Thyroid gland (tissue), 4 donors: ENCODE data around the gene MBD3. TPM values are rescaled to one million over a fixed set of nuclear protein-coding genes. Genes with fewer than 3 reads are reported as not detected.

Source experiments
- DNase-seq, 2 donors: peaks; one replicate each; pipeline ENCODE4 v3.0.0-alpha.2; 2019
- H3K27ac ChIP-seq, 3 donors: fragments of 200-600 bp; sonication (generic); 1 replicate in 2 of 3; 2 replicates in 1 of 3; pipeline ENCODE4 v1.5.1; 2016 to 2019; ENCODE audit warnings: mild to moderate bottlenecking in 1 of 3, moderate library complexity in 1 of 3
- H3K27me3 ChIP-seq: fragments of 200-600 bp; sonication (generic); one replicate; pipeline ENCODE4 v1.5.1; 2019
- H3K36me3 ChIP-seq, 2 donors: fragments of 200-600 bp; sonication (generic); one replicate each; pipeline ENCODE4 v1.5.1; 2016 to 2019
- H3K4me1 ChIP-seq, 2 donors: fragments of 200-600 bp; sonication (generic); one replicate each; pipeline ENCODE4 v1.5.1; 2017 to 2019
- H3K4me3 ChIP-seq, 3 donors: fragments of 200-600 bp; sonication (generic); replicated peaks in 1 of 3; 1 replicate in 2 of 3; 2 replicates in 1 of 3; pipeline ENCODE4 v1.5.1; 2016; ENCODE audit warnings: mild to moderate bottlenecking in 1 of 3
- H3K9me3 ChIP-seq: fragments of 200-600 bp; sonication (generic); one replicate; pipeline ENCODE4 v1.5.1; 2017
- POLR2A ChIP-seq, 2 donors: fragments of 450-650 bp; IDR thresholded peaks; one replicate each; pipeline ENCODE4 v1.6.1; 2017; ENCODE audit warnings: antibody characterized with exemption in 2 of 2, mild to moderate bottlenecking in 2 of 2, moderate library complexity in 1 of 2
- WGBS, 2 donors: methylation state at CpG; one replicate each; pipeline ENCODE4 v1.1.5; 2017; 5-methylcytosine and 5-hydroxymethylcytosine counted together
- intact Hi-C: fragments of 100-400 bp; cut with DNase I; formaldehyde crosslinking; loops from one replicate; pipeline ENCODE4 v1.15.1; 2023
- total RNA-seq, 4 donors: library from RNA; depleted of rRNA; stranded (reverse); fragments of >200 nt; gene quantifications; one replicate each; pipeline ENCODE4 v1.2.3, GENCODE V29; 2016
- TF ChIP-seq, protein P1 (sequence below), 6 experiments: fragments of 200-600 bp in 3 of 6; fragments of 450-650 bp in 3 of 6; sonication (generic) in 3 of 6; IDR thresholded peaks; one replicate each; pipeline ENCODE4 v1.5.1; 2016 to 2019; ENCODE audit warnings: antibody characterized with exemption in 6 of 6, mild to moderate bottlenecking in 2 of 6, inconsistent platforms in 1 of 6, moderate library complexity in 1 of 6

Gene MBD3
- total RNA-seq, 4 donors from 2014 or later: 58.2 to 149 (median 115) TPM

GRCh38 chr19:1579222-1579621 is 13.4 kb downstream of the MBD3 start:
- Histone ChIP-seq H3K27ac (no peak overlapping the region), H3K9me3 (no peaks in the 10 kb centered on the region), H3K4me1 (no peaks in the 10 kb centered on the region), H3K27me3 (no peaks in the 10 kb centered on the region), H3K4me3 (no peak overlapping the region), H3K36me3 (peaks cover 30 to 49% of the 10 kb centered on the region in 2 donors)
- 95 to 97% methylated on average over 20 of the region's 20 CpGs for WGBS, 2 donors
- intact Hi-C loops: no loop called here
- DNase-seq: no peak
- TF ChIP-seq POLR2A (IDR thresholded peaks at IDR 0.05): no peak
- TF ChIP-seq, protein P1, sequence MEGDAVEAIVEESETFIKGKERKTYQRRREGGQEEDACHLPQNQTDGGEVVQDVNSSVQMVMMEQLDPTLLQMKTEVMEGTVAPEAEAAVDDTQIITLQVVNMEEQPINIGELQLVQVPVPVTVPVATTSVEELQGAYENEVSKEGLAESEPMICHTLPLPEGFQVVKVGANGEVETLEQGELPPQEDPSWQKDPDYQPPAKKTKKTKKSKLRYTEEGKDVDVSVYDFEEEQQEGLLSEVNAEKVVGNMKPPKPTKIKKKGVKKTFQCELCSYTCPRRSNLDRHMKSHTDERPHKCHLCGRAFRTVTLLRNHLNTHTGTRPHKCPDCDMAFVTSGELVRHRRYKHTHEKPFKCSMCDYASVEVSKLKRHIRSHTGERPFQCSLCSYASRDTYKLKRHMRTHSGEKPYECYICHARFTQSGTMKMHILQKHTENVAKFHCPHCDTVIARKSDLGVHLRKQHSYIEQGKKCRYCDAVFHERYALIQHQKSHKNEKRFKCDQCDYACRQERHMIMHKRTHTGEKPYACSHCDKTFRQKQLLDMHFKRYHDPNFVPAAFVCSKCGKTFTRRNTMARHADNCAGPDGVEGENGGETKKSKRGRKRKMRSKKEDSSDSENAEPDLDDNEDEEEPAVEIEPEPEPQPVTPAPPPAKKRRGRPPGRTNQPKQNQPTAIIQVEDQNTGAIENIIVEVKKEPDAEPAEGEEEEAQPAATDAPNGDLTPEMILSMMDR (IDR thresholded peaks at IDR 0.05): no peak

DNA sequence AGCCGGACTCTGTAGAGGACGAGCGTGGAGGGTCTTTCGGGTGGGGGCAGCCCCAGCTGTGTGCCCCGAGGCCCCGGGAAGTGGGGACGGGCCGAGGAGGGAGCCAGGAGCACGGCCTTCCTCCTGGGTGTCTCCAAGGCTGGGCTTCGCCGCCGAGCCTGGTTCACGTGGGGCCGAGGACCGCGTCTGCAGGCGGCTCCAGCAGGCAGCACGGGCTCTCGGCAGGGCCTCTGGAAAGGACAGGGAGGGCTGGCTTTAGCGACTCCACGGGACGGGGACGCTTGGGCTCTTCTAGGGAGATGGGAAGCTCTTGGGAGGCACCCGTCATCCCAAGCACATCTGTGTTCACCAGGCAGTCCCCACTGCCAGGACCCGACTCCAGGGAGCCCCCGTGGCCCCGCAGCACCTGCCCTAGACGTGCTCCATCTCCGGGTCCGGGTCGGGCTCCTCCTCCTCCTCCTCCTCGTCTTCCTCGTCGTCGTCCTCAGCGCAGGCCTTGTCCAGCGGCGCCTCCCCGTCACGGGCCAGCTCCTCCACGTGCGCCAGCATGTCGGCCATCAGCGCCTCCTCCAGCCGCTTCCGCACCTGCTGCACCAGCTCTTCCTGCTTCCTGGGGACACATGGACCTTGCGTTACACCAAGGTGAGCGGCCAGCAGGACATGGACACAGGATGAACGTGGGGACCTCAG is 14.6 kb downstream of the MBD3 start:
- H3K27ac ChIP-seq: no peak overlapping the region
- no peak for TF ChIP-seq POLR2A (IDR thresholded peaks at IDR 0.05)
- TF ChIP-seq, protein P1 (IDR thresholded peaks at IDR 0.05): no peak
- H3K9me3 ChIP-seq: no peaks in the 10 kb centered on the region
- 91 to 94% methylated on average over 41 to 44 of the region's 49 CpGs for WGBS, 2 donors
- intact Hi-C loops: no loop called here
- DNase-seq: no peak
- H3K4me1 ChIP-seq: no peaks in the 10 kb centered on the region
- H3K36me3 ChIP-seq: peaks cover 28 to 41% of the 10 kb centered on the region in 2 donors
- H3K4me3 ChIP-seq: no peak overlapping the region
- H3K27me3 ChIP-seq: no peaks in the 10 kb centered on the region

- Histone ChIP-seq H3K9me3 (no peaks in the 10 kb centered on the region), H3K4me3 (no peak overlapping the region), H3K4me1 (no peaks in the 10 kb centered on the region), H3K27me3 (no peaks in the 10 kb centered on the region), H3K27ac (no peak overlapping the region), H3K36me3 (peaks cover 21 to 33% of the 10 kb centered on the region in 2 donors)
- 82 to 96% methylated on average over 8 to 18 of the region's 41 CpGs for WGBS, 2 donors
- TF ChIP-seq, protein P1 (IDR thresholded peaks at IDR 0.05): no peak
- no peak for TF ChIP-seq POLR2A (IDR thresholded peaks at IDR 0.05)
- DNase-seq: peak; percentile 37 to 55
- intact Hi-C loops: no loop called here
These were observed 15.4 kb downstream of the MBD3 start for GRCh38 chr19:1577090-1577928.

- H3K36me3 ChIP-seq: peaks cover 15 to 27% of the 10 kb centered on the region in 2 donors
These were observed 16.2 kb downstream of the MBD3 start for GRCh38 chr19:1576242-1577089.

More at GRCh38 chr19:1576242-1577089, 16.2 kb downstream of the MBD3 start:
- Histone ChIP-seq H3K4me1 (no peaks in the 10 kb centered on the region), H3K27me3 (no peaks in the 10 kb centered on the region), H3K9me3 (no peaks in the 10 kb centered on the region), H3K27ac (no peak overlapping the region), H3K4me3 (no peak overlapping the region)
- no peak for TF ChIP-seq POLR2A (IDR thresholded peaks at IDR 0.05)
- TF ChIP-seq, protein P1 (IDR thresholded peaks at IDR 0.05): no peak
- DNase-seq: no peak
- WGBS, 2 donors: 90 to 96% methylated on average over 19 to 23 of the region's 30 CpGs
- intact Hi-C loops: no loop called here
